Erythroblast (primary cell): ENCODE results near the gene ZNF74.

ENCODE experiments used
- GATA1 ChIP-seq: IDR thresholded peaks from 2 replicates; pipeline ENCODE4 v1.6.1; 2011; ENCODE audit warnings: low read depth, mild to moderate bottlenecking, control low read depth, low read length, moderate library complexity
- POLR2A ChIP-seq: IDR thresholded peaks from 2 replicates; pipeline ENCODE4 v1.6.1; 2011; ENCODE audit warnings: mild to moderate bottlenecking, low read length

- TF ChIP-seq POLR2A, result no peak
- no peak for TF ChIP-seq GATA1
Observed at GRCh38 chr22:20383538-20383937, 10.4 kb upstream of the ZNF74 start.
